Measurements from ENCODE around the gene PFDN4.

GRCh38 chr20:54228841-54229240 is 21.0 kb downstream of the PFDN4 start:
- TF ChIP-seq CTCF (IDR thresholded peaks at IDR 0.05), result no peak
- no peak for TF ChIP-seq POLR2A (IDR thresholded peaks at IDR 0.05)
